HG03045 (cell line): Measurements from ENCODE around the gene ARHGEF19.

ENCODE experiments used
- ATAC-seq: cut with Tn5 transposase; IDR thresholded peaks from one replicate; pipeline ENCODE4 v1.9.1; 2021; ENCODE audit warnings: mild to moderate bottlenecking, moderate library complexity; ENCODE audit not compliant: unreplicated experiment

The ARHGEF19 gene

DNA sequence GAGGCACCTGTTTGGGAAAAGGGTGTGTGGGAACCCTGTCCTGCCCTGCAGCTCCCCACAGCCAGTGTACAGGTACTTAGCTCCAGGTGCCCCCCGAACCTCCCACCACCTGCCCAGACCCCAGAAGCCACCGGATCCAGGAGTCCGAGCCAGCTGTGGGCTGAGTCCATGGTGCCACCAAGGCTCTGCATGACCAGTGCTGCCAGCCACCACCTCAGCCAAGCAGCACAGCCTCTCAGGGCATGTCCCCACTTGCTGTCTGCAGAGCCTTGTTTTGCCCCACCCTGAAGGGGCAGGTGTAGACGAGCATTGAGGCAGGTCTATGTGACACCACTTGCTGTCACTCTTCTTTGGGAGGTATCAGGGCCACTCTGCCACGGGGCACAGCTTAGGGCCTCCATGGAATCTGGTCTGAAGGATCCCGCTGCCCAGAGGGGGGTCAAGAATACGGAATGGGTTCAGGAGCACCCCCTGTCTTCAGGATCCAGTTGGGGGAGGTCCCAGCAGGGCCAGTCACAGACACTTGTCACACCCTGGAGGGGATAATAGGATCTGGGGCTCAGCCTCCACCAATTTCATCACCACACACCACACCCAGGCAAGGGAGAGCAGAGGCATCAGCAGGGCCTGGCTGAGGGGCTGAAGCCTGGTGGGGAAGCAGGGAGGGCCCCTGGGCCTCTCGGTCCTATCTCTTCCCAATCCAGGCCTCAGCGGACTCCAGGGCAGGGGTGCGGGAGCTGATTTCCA is 27.7 kb downstream of the ARHGEF19 start:
- ATAC-seq: no peak

DNA sequence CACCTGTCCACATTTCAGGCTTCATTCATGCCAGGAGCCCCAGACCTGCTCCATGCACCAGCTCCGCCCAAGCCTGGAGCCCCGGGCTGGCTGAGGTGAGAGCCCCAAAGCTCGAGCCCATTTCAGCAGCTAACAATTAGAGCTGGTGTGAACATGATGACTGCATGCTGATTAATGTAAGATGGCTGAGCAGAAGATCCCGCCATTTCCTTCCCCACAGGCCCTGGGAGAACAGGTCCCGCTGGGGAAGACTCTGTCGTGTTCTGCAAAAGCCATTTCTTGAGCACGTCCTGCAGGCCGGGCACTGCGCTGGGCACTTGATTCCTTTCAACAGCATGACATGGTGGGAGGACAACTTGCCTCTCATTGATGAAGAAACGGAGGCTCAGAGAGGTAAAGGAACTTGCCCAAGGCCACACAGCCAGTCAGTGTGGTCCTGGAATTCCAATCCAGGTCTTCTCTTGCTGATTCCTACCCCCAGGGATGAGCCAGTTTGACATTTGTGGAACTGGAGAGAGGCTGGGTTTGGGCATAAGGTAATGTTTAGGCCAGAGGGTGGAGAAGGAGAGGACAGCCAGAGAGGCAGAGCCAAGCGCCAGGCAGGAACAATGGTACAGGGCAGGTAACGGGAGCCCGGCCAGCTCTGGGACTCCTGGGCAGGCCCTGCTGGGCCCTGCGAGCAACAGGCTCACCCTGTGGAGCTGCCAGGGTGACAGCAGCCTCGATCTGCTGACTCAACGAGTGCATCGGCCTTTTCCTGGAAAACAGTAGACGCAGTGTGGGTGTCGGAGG is 28.5 kb downstream of the ARHGEF19 start:
- ATAC-seq: no peak

DNA sequence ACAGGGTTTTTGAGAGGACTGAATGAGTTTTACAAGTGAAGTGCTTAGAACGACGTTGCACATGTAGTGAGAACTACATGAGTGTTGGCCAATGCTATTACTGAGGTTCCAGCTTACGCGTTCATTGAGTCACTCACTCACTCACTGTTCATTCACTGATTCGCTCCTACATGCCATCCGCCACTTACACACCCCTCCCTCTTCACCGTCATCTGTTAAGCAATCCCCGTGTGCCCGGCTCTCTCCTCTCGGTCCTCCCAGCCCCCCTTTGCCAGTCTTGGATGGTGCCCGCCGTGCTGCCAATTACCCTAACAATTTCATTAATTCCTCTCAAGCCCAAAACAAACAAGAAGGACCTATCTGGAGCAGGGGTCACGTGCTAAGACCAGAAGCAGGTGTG is 29.3 kb downstream of the ARHGEF19 start:
- ATAC-seq: no peak

DNA sequence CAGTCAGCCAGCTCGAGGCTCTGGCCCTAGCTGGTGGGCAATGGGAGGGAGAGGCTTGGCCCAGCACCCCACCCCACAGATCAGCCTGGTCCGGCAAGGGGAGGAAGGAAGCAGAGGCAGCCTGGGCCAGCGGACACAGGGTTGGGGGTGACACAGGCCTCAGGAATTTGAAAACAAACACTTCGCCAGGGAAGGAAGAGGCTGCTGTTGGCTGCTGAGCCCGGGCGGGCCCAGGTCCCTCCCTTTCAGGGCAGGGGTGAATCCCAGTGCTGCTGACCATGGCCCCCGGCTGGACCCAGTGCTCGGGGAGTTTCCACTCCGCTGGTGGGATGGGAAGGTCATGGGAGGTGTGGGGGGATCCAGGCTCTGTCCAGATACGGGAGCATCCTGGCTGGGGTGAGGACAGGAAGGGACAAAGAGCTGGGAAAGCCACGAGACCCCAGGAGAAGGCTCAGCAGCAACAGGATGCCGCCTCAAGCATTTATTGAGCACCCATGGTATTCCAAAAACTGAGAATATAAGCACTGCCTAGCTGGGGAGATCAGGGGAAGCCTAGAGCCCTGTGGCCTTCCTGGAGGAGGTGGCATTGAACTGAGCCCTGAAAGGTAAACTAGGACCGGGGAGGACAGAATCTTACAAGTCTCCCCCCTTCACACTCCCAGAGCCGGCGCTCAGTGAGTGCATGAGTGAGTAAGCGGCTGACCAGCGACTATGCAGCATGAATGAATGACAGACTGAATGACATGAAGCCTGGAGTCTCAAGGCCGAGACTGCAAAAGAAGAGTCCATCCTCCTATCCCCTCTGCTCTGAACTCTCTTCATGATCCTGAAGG is 30.3 kb downstream of the ARHGEF19 start:
- no peak for ATAC-seq

DNA sequence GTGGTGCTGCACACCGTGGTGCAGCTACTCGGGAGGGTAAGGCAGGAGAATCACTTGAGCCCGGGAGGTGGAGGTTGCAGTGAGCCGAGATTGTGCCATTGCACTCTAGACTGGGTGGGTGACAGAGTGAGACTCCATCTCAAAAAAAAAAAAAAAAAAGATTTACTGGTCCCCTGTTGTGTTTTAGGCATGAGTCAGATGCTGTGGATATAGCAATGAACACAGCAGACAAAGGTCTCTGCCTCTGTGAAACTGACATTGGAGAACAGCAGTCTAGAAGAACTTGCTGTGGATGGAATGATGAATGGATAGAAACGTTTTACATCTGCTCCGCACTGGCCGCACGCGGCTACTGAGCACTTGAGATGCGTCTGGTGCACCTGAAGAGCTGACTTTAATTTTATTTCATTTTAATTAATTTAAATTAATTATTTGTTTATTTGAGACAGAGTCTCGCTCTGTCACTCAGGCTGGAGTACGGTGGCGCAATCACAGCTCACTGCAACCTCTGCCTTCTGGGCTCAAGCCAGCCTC is 32.1 kb downstream of the ARHGEF19 start:
- no peak for ATAC-seq

DNA sequence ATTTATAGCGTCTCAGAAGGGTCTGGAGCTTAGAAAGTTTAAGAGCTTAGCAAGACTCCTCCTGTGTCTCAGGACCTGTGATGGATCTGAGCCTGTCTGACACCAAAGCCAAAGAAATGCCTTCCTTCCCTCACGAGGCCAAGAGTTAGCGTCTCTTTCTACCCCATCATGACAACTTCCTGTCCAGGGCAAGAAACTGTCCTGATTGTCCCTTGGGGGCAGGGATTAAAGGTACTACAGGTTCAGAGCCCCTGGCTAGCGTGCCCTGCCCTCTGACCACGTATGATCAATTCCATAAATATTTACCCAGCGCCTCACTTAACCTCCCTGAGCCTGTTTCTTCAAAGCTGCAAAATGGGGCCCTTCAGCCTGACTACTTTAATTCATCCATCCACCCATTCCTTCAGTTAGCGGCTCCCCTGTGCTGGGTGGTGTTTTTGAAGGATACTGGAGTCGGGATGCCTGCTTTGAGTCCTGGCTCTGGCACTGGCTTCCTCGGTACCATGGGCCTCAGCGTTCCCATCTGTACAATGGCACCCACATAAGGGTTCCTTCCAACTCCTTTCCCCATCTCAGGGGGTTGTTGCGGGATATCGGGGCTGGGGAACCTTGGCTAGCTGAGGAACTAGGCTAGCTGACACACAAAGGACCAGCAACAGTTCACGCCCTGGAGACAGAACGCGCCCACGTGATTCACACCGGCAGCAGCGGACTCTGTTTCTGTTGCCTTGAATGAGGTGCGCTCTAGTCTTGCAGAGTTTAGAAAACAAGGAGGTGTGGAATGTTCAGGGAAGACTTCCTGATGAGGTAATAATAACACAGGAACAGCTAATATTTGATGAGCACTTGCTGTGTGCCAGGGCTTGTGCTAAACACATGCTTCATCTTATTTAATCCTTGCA is 33.6 kb downstream of the ARHGEF19 start:
- ATAC-seq: no peak

DNA sequence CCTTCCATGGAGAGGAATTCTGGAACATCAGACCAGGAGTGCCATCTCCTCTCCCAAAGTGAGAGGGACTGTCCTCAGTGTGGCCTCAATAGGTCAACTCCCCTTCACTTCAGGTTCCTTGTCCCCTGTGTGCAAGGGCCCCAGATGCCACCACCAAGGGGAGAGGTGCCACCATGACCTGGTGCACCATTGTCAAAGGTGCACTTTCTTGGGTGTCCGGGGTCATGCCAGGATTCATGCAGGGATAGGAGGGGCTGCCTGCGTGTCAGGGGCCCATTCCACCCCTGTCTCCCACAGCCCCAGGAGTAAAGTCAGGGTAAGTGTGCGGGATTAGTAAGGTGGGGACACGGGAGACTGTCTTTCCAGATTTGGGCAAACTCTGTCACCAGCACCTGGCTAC is 35.1 kb downstream of the ARHGEF19 start:
- ATAC-seq: no peak

DNA sequence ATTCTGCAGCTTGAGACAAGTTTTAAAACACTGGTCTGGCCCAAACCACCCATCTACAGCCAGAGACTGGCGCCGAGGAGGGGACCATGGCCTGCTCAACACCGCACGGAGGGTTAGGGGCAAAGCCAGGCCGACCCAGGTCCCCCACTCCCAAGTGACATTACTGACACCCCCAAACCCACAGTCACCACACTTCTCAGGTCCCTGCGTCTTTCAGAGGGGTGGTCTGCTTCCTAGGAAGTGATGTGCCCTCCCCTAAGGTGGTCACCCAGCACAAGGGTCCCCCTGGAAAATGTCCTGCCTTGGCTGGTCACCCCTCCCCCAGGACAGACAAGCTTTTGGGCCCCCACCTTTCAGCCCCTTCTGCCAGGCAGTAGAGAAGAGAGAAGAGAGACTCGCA is 35.8 kb downstream of the ARHGEF19 start:
- no peak for ATAC-seq

DNA sequence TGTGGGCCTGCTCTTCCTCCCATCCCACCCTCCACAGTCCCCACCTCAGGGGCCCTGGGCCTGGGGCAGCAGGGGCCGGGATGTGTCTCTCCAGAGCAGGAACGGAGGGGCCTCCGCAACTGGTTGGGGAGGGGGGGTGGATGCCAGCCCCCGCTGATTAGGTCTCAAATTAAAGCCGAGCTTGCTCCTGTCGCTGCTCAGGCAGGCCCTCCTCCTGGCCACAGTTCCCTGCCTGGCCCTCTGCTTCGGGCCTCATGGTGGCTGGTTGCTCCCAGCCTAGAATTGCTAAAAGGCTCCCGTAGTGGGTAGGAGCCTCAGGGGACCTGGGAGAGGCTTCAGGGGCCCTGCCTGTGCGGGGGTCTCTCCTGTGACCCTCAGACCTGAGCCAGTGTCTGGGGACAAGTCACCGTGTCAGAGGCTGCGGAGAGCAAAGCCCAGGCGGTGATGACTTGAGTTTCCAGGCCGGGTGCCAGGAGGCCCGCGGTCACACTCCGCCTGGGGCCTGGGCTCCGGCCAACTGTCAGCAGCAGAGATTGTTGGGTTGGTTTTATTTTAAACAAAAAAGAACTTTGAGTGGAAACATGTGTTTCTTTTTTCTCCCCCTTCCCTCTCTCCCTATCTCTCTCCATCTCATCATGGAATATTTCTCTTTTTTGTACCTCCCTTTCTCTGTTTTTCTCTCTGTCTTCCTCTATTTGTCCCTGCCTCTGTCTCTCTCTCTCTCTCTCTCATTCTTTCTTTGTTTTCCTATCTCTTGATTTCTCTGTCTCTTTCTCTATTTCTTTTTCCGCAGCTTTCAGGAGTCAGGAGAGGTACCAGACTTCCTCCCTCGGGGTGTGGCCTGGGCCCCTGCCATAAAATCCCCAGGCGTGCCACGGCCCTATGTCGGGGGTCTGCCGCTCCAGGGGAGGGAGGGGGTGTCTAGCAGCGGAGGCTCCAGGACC is 36.6 kb downstream of the ARHGEF19 start:
- ATAC-seq: no peak

DNA sequence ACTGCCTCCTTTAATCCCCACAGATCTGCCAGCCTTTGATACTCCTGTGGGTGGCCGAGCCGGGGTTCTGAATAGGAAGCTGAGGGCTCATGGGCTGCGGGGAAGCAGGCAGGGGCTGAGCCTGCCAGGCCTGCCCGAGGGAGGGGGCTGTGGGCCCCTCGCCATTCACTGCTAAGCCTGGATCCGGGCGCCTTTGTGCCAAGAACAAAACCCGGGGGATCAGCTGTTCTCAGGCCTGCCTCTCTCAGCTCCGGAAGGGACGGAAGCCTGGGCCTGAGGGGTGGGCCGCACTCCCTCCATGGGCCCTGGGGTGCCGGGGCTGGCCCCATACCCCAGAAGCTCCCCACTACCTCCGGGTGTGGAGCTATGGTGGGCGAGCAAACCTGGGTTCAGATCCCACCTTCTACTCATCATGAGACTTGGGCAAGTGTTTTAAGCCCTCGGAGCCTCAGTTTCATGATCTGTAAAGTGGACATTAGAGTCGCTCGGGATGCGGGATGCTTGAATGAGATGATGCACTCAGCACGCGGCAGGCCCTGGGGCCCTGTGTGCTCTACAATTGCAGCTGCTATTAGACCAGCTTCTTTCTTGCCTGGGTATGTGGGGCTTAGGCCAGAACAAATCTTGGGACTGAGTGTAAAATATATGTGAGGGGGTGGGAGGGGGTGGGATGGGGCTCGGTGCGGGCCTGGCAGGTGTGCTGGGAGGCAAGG is 37.4 kb downstream of the ARHGEF19 start:
- no peak for ATAC-seq

DNA sequence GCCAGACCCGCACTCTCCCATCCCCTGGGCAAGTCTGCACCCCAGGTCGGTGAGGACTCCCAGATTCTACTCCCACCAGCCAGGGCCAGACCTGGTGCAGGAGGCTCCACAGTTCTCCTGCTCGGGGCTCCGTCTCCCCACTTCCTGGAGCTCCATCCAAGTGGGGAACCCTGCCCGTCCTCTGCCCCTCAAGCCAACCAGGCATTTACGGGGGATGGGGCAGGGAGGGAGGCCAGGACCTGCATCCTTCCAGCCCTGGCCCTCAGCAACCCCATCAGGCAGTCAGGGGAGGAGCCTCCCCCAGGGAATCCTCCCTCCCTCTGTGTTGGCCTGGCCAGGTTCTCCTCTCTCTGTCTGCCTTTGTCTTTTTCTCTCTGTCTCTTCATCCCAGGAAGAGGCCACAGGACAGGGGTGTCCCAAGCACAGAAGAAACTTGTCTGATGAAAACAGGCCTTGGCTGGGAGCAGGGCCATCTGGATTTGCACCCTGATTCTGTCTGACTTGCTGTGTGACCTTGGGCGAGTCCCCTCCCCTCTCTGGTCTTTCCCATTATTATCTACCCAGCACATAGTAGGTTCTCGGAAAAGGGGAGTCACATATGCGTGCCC is 38.1 kb downstream of the ARHGEF19 start:
- ATAC-seq: no peak

DNA sequence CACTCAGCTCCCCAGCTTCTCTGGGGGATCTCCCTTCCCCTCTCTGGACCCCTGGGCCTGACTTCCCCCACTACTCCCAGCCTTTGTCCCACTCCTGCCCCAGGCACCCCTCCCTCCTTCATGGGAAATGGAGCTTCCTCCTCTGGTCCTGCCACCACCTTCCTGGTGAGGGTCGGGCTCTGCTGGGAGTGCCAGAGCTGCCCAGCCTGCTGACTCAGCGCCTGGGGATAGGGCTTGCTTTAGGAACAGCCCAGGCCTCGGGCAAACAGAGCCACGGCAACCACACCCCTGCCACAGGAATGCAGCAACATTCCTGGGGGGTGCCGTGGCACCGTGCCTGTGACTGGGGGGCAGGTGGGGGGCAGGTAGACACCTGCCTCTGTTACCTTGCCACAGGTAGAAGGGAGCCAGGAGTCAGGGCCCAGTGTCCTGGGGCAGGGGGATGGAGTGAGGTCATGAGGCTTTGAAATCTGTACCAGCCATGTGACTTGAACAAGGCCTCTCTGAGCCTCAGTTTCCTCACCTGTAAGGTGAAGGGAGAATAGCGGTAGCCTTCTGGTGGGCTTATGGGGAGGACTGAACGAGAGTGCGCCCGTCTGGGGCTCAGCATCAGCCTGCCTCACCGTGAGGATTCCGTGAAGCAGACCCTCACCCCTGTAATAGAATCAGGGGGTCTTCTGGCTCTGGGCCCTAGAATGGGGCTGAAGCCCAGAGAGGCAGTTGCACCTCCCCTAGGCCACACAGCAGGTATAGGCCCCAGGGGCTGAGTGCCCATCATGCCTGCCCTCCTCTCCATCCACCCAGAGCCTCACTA is 38.8 kb downstream of the ARHGEF19 start:
- ATAC-seq: no peak

DNA sequence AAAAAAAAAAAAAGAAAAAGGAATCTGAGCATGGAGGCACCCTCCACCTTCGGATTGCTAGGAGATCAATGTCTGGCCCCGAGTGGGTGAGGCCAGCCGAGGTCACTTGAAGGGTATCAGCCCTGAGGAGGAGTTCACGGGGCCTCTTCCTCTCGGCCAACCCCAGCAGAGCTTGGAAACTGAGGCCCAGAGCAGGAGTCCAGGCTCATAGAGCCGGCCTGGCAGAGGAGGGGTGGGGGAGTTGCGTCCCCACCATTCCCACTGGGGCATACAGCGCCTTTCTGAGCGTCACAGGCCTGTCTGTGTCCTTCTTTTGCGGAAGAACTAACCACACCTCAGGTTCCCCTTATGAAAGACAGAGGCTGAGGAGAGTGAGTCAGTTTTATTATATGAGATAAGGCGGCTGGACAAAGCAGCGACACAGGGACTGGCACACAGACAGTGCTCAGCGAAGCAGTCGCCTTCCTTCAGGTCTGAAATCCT is 39.4 kb downstream of the ARHGEF19 start:
- ATAC-seq: no peak

DNA sequence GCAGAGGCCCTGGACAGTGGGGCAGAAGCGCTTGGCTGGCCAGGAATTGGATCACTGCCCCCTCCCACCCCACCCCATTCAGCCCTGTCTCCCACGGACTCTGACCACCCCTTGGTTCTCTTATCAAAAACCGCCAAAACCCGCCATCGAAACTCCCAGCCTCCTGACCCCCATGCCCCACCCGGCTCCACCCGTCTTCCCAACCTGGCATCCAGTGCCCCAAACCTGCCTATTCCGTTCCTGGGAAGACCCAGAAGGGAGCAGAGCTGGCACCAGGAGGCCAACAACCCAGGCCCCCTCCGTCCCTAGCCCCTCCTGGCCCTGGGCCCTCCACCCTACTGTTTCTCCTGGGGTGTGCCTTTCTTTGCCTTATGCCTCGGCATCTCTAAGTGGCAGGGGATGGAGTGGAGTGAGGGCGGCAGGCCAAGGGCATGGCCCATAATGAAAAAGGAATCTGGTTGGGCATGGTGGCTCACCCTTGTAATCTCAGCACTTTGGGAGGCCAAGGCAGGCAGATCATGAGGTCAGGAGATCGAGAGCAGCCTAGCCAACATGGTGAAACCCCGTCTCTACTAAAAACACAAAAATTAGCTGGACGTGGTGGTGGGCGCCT is 40.1 kb downstream of the ARHGEF19 start:
- ATAC-seq: no peak

DNA sequence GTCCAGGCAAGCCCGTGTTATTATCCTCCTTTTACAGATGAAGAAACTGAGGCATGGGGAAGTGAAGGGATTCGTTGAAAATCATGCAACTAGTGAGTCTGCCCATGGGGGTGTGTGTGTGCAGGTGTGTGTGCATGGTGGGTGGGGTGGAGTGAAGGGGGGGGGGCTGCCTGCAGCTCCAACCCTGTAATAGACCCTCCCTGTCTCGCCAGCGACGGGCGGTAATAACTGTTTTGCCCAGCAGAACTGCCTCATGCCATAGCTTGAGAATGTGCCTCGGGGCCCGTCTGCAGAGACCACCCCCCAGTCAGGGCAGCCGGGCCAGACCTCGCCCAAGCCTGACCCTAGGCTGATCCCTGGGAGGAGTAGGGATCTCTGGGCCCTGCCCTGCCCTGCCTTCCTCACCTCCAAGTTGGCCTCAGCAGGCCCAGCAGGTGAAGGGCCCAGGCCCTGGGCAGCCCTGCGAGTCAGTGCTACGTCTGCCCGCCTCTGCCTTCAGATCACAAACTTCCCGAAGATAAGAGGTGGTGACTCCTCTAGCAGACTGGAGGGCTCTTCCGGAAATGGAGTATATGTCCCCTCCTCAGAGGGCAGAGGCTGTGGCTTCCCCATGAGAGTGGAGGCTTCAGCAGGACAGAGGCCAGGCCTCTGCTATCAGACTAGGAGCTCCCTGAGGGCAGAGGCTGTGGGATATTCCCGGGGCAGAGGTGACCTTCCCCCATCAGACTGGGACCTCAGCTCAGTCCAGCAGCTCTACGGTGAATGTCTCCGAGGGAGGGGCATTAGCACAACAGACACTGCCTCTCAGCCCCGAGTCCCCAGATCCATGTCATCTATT is 40.9 kb downstream of the ARHGEF19 start:
- ATAC-seq: no peak

DNA sequence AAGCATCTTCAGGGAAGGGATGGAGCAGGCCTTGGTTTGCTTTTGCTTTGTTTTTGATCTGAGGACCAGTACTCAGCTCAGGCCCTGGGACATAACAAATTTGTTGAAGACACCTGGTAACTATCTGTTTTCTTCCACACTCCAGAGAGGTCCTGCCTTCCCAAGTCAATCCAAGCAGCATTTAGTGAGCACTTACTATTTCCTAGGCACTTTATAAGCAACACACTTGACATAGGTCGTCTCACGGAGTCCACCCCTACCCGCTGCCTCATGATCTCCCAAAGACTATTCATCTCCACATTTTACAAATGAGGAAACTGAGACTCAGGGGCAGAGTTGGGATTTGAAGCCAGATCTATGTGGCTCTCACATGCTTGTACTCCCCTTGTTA is 42.2 kb downstream of the ARHGEF19 start:
- ATAC-seq: no peak
